Right atrium auricular region (tissue), 2 donors: Measurements from ENCODE around the gene ZFYVE19. TPM values are rescaled to one million over a fixed set of nuclear protein-coding genes. Genes with fewer than 3 reads are reported as not detected.

Source experiments
- DNase-seq: peaks from one replicate; pipeline ENCODE4 v3.0.0-alpha.2; 2019; ENCODE audit warnings: low spot score
- H3K27ac ChIP-seq, 2 donors: fragments of 200-600 bp; sonication (generic); 1 replicate in 1 of 2; 2 replicates in 1 of 2; pipeline ENCODE4 v1.5.1; 2016 to 2019
- H3K27me3 ChIP-seq, 2 donors: fragments of 200-600 bp; sonication (generic); one replicate each; pipeline versions ENCODE4 v1.5.1 to v1.6.0; 2017 to 2019
- H3K36me3 ChIP-seq: fragments of 200-600 bp; sonication (generic); one replicate; pipeline ENCODE4 v1.5.1; 2016
- H3K4me1 ChIP-seq, 2 donors: fragments of 200-600 bp; sonication (generic); one replicate each; pipeline versions ENCODE4 v1.5.1 to v1.6.0; 2017 to 2019
- H3K4me3 ChIP-seq, 2 donors: fragments of 200-600 bp; sonication (generic); 1 replicate in 1 of 2; 2 replicates in 1 of 2; pipeline ENCODE4 v1.5.1; 2017 to 2019; ENCODE audit warnings: mild to moderate bottlenecking in 1 of 2, moderate library complexity in 1 of 2
- H3K9me3 ChIP-seq, 2 donors: fragments of 200-600 bp; sonication (generic); one replicate each; pipeline ENCODE4 v1.5.1; 2019
- total RNA-seq, 2 donors: library from RNA; depleted of rRNA; stranded (reverse); fragments of >200 nt; gene quantifications; one replicate each; pipeline ENCODE4 v1.1.0, GENCODE V29; 2016
- TF ChIP-seq, protein P1 (sequence below), 2 donors: fragments of 200-600 bp; sonication (generic); IDR thresholded peaks; one replicate each; pipeline ENCODE4 v1.5.1; 2019; ENCODE audit warnings: antibody characterized with exemption in 2 of 2

The ZFYVE19 gene, protein sequence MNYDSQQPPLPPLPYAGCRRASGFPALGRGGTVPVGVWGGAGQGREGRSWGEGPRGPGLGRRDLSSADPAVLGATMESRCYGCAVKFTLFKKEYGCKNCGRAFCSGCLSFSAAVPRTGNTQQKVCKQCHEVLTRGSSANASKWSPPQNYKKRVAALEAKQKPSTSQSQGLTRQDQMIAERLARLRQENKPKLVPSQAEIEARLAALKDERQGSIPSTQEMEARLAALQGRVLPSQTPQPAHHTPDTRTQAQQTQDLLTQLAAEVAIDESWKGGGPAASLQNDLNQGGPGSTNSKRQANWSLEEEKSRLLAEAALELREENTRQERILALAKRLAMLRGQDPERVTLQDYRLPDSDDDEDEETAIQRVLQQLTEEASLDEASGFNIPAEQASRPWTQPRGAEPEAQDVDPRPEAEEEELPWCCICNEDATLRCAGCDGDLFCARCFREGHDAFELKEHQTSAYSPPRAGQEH
- total RNA-seq: 10 to 100 TPM; 10.1 to 14.8 TPM

DNA sequence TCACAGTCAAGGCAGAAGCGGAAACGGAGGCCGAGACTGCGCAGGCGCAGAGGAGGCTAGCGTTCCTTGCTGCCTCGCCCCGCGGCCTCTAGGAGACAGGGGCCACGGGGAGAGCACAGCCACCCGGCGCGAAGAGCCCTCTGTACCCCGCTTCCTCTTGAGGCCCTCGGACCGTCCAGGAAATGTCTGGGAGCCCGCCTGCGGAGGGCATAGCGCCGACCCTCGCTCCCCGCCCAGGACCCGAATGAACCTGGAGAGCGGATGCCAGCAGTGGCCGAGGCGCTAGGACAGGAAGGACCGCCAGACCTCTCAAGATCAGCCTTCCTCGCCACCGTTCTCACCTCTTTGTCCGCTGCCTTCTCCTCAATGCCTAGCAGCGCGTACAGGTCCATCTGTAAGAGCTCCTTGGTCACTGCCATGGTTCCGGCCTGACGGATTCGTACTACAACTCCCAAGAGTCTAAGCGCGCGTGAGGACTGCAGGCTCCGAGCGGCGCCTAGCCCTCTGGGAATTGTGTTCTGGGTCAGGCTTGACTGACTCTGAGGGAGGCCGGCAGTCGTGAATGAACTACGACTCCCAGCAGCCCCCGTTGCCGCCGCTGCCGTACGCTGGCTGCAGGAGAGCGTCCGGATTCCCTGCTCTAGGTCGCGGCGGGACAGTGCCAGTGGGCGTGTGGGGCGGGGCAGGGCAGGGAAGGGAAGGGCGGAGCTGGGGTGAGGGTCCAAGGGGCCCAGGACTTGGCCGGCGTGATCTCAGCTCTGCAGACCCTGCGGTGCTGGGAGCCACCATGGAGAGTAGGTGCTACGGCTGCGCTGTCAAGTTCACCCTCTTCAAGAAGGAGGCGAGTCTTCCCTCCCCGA is at the start of gene ZFYVE19, which contains the start of gene DNAJC17:
ZFYVE19 (plus strand) TSS at position 62 of the 860 bp plus-strand sequence; CDS start at position 563, 501 bp downstream.
DNAJC17 (minus strand) TSS at position 446 of the 860 bp plus-strand sequence; CDS start at position 419, 27 bp downstream.
- TF ChIP-seq, protein P1, sequence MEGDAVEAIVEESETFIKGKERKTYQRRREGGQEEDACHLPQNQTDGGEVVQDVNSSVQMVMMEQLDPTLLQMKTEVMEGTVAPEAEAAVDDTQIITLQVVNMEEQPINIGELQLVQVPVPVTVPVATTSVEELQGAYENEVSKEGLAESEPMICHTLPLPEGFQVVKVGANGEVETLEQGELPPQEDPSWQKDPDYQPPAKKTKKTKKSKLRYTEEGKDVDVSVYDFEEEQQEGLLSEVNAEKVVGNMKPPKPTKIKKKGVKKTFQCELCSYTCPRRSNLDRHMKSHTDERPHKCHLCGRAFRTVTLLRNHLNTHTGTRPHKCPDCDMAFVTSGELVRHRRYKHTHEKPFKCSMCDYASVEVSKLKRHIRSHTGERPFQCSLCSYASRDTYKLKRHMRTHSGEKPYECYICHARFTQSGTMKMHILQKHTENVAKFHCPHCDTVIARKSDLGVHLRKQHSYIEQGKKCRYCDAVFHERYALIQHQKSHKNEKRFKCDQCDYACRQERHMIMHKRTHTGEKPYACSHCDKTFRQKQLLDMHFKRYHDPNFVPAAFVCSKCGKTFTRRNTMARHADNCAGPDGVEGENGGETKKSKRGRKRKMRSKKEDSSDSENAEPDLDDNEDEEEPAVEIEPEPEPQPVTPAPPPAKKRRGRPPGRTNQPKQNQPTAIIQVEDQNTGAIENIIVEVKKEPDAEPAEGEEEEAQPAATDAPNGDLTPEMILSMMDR (IDR thresholded peaks at IDR 0.05): no peak
- DNase-seq: peak; percentile 97
- Histone ChIP-seq H3K4me1 (peaks cover 0 to 27% of the 10 kb centered on the region in 2 donors), H3K27me3 (no peaks in the 10 kb centered on the region), H3K4me3 (peak within 1 kb of the TSS; percentile 83 to 86), H3K9me3 (no peaks in the 10 kb centered on the region), H3K36me3 (peaks cover 9% of the 10 kb centered on the region), H3K27ac (peak within 1 kb of the TSS; percentile 92 to 94)

DNA sequence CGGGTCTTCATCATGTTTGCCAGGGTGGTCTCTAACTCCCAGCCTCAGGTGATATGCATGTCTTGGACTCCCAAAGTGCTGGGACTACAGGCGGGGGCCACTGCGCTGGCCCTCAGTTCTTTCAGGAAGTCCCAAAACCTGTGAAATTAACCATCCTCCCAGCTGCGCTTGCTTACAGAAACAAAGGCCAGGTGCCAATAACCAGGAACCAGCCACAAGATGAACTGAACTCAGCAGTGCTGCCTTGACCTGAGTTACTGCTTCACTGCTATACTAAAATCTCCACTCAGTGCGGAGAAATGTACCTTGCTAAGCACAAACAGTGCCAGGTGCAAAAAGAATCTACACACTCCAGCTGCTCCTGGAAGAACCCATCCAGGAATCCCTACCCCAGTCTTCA is 46.9 kb upstream of the ZFYVE19 start:
- no peak overlapping the region for H3K27ac ChIP-seq
- H3K36me3 ChIP-seq: no peaks in the 10 kb centered on the region
- H3K9me3 ChIP-seq: no peaks in the 10 kb centered on the region
- no peak overlapping the region for H3K4me3 ChIP-seq
- H3K27me3 ChIP-seq: no peaks in the 10 kb centered on the region
- no peak for DNase-seq
- H3K4me1 ChIP-seq: peaks cover 0 to 25% of the 10 kb centered on the region in 2 donors
- TF ChIP-seq, protein P1 (IDR thresholded peaks at IDR 0.05): no peak

DNA sequence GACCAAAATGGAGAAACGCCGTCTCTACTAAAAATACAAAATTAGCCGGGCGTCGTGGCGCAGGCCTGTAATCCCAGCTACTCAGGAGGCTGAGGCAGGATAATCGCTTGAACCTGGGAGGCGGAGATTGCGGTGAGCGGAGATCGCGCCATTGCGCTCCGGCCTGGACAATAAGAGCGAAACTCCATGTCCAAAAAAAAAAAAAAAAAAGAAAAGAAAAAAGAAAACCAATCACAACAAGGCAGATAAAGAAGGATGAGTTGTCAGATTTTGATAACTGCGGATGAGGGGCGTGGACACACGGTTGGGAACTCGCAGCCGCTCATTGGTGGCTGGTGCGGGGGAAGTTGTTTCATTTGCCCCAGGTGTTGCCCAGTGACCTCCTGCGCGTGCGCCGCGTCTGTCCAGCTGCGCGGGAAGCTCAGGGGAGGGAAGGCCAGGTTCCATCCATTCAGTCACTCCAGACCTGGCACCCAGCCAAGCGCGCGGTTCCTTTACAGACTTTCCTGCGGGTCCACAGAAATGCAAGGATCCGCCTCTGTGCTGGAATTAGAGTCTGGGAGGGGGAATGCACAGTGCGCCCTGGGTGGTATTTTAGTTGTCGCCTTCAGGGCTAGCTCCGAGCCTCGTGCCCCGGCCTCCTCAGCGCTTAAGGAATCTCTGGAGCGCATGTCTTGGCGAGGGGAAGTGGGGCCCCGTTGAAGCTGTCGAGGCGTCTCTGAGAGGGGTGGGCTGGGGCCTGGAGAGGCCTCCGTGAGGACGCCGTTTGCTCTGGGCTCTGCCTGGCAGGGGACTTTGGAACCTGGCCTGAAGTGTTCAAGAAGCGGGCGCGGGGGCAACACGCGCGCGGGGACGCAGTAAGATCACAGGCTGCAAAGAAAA is 43.7 kb upstream of the ZFYVE19 start:
- TF ChIP-seq, protein P1 (IDR thresholded peaks at IDR 0.05): no peak
- Histone ChIP-seq H3K4me3 (peak overlapping the region; percentile 43 to 58), H3K4me1 (peaks cover 0 to 25% of the 10 kb centered on the region in 2 donors), H3K27ac (peak overlapping the region; percentile 71 to 74), H3K27me3 (no peaks in the 10 kb centered on the region), H3K36me3 (no peaks in the 10 kb centered on the region), H3K9me3 (no peaks in the 10 kb centered on the region)
- peak; percentile 74 for DNase-seq

DNA sequence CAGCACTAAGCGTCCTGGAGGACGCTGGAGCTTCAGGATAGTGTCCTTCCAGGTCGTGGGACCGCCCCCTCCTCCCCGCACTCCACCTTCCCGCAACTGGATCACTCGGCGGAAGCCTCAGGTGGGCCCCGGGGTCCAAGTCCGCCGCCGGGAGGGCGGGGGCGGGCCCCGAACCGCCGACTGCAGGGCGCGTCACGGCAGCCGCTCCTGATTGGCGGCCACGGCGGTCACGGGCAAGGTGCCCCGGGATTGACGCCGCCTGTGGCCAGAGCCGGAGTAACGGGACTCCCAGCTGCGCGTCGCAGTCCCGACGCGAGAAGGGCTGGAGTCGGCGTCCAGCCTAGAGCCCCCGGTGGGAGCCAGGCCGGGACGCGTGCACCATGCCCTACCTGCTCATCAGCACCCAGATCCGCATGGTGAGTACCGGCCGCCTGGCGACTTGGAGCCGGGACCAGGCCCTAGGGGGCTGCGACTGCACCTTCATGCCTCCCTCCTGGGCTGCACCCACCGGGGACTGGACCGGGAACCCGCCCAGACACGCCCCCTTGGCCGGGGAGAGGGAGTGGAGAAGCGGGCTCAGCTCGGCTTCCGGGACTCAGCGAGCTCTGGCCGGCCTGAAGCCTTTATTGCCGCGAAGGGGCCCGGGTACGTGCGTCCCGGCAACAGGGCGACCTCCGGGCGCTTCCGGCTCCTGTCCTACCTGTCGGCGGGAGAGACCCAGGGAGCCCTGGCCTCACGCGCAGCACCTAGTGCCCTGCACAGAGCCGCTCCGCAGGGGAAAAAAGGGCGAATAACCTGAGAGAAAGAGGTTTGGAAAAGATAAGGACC is 42.9 kb upstream of the ZFYVE19 start, which contains the start of gene GCHFR:
GCHFR (plus strand) TSS at position 268 of the 828 bp plus-strand sequence; CDS start at position 381, 113 bp downstream.
- Histone ChIP-seq H3K36me3 (no peaks in the 10 kb centered on the region), H3K4me3 (peak within 1 kb of the TSS; percentile 43 to 58), H3K9me3 (no peaks in the 10 kb centered on the region), H3K27me3 (no peaks in the 10 kb centered on the region), H3K27ac (peak within 1 kb of the TSS; percentile 71 to 74), H3K4me1 (peaks cover 0 to 29% of the 10 kb centered on the region in 2 donors)
- DNase-seq: peak; percentile 79
- TF ChIP-seq, protein P1 (IDR thresholded peaks at IDR 0.05): peak in 1 of 2 donors; percentile 48
